ENCODE data around the gene KCNT2. TPM values are rescaled to one million over a fixed set of nuclear protein-coding genes. Genes with fewer than 3 reads are reported as not detected.
A peak's percentile ranks its signal among the peaks of the same experiment; 100 is the strongest.

Gene KCNT2
- total RNA-seq, 1 donor from 2014 or later, result 6.0 TPM

DNA sequence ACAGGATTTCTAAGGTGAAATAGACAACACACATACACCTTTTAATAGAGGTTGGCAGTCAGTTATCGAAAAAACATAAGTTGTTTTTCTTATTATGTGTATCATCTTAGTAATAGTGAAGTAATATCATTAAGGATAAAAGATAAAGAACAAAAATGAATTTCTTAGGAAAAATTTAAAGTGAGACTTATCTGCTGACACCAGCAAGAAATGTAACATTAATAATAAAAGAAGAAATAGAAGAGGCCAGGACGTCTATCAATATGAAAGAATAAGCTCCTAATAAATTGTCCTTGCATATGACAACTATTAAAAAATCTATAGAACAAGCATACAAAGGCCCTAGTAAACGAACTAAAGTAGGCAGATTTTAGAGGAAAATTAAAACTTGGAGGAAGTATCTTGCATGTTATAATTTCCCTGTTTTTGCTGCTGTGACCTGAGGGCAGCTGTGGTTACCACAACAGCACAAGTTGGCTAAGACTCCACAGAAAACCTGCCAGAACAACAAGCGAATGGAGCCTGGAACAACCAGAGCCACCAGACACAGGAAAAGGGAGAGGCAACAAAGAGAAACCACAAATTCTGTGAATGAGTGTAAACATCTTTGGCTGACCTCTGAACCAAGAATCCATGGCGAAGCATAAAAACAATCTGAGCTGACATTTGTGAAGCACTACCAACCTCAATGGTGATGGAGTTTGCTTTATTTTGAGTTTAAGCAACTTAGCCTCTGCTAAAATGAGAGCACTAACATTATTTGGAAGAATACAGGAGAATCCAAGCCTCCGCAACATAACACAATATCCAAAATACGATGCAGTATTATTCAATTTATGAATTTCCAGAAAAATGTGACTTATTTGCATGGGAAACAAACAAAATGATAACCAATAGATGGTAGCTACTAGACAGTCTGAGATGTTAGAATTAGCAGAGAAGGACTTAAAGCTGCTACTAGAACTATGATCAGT is 207.5 kb downstream of the KCNT2 start:
- peak; percentile 64 for DNase-seq (ENCODE audit: low spot score)

DNA sequence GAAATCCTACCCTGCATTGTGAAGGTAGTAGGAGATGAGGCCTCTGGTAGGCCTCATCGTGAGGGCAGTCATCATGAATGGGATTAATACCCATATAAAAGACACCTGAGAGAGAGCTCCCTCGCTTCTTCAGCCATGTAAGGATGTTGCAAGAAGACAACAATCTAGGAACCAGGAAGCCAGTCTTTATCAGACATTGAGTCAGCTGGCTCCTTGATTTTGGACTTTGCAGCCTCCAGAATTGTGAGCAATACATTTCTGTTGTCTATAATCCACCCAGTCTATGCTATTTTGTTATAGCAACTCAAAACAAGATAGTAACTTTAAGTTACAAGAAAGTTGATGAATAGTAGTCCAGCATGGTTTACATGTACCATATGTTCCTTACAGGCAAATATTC is 208.5 kb downstream of the KCNT2 start:
- DNase-seq (ENCODE audit: low spot score), result no peak

DNA sequence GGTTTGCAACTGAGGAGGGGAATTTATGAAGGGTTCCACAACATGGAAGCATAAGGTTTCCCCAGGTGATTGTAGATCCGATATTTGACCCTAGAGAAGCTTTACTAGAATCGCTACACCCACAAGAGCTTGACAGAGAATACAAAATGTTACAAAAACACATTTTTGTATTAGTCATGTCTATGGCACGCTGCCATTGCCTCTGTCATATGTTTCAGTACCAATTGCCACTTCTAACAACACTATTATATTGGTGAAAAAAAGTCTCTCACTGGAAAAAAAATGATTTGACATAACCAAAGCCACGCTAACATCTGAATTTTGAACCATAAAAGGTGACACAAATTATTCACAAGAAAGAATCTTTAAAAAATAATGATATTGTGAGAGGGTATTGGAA is 214.5 kb downstream of the KCNT2 start:
- DNase-seq (ENCODE audit: low spot score), result no peak

DNA sequence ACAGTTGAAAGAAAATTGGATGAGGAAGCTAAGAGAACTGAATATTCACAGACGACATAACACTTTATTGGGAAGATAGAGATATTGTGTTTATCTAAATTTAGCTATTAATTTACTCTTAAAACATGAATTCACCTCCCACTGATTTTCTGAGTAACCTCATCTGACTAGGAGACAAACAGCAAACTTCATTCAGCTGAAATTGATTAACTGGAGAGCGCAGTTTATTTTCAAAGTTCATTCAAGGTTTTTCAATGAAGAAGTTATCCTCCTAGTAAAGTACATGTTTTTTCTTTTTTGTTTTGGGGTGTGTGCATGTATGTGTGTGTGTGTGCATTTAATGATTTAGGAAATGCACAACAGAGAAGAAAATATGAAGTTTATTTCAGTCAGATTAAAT is 215.0 kb downstream of the KCNT2 start:
- no peak for DNase-seq (ENCODE audit: low spot score)

DNA sequence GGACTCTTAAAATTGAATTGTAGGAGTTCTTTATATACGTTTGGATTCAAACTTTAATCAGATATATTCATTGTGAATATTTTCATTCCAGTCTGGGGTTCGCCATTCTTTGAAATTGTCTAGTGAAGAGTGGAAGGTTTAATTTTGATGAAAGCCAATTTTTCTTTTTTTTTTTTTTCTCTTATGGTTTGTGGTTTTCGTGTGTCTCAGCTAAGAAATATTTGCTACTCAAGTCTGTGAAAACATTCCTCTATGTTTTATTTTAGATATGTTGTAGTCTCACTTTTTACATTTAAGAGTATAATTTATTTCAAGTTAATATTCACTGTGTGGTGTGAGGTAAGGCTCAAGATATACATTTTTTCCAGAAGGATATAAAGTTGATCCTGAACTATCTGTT is 220.5 kb downstream of the KCNT2 start:
- no peak for DNase-seq (ENCODE audit: low spot score)

DNA sequence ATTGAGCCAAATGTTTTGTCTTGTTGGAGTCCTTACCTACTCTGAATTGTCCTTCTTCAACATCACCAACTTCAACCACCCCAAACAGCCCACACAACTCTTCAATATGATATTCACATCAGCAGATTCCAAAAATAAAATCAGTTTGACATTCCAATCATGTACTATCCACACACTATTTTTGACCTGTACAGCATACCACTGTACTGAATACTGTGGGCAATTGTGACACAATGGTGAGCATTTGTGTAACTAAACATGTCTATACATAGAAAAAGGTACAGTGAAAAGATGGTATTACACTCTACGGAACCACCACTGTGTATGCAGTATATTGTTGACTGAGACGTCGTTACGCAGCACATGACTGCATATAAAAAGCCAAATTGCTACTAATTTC is 223.1 kb downstream of the KCNT2 start:
- no peak for DNase-seq (ENCODE audit: low spot score)

DNA sequence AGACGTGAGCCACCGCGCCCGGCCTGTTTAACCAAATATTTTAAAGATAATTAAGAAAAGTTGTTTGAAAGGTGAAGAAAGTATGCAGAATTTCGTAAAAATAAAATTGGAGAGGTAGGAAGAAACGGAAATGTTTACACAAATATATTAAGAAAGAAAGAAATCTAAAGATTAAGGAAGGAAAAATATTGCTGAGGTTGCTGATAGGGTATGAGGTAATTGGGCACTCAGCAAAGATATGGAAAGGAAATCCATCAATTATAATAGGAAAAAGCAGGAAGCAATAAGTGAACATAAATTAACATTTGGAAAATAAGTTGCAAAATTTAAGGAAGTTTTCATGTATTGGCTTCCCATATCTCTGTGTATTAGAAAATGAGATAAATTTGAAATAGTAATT is 225.9 kb downstream of the KCNT2 start:
- no peak for DNase-seq (ENCODE audit: low spot score)

DNA sequence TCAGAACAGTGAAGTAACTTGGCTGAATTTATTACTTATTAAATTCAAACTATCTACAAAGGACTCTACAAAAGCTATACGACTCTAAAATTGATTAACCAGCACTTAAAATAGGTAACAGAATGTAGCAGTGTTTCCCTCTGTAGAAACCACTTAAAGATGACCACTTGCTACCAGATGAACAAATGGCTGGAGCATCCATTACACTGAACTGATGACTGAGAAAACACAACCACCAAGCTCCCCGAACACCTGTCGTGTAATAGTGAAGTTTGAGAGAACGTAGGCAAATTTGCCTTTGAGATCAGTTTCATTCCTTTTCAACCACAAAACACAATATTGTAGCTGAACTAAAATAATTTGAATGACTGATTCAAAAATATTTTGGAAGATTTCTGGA is 226.7 kb downstream of the KCNT2 start:
- no peak for DNase-seq (ENCODE audit: low spot score)

DNA sequence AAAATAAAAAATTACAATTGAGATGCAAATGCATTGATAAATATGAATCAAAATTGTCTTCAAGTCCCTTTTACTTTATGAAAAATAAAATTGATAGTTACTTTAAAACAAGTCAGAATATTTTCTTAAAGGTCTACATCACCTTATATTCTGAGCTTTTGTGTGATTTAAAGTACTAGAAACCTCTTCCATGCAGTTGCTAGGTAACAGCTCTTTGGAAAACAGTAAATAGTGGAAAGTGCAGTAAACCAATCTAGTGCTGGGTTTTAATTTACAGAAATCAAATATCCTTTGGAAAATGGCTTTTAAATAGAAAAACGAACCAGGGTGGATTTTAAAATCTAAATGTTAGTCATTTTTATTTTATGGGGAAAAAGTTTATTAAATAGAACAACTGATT is 227.9 kb downstream of the KCNT2 start:
- DNase-seq (ENCODE audit: low spot score), result no peak

DNA sequence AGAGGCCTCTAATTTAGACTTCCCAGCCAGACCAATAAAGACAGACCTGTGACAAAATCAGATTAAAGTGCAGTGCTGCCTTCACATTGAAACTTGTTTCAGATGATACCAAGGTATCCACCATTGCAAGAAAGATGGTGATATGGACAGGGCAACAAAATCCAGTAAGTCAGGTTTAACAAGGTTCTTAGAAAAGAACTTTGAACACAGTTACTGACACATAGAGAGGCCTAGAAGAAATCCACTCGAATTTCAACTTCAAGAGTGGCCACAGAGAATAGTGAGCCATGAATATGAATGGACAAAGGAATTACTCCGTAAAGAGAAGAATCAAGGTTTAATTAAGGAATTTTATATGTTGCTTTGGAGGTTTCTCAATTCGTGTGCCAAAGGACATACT is 230.4 kb downstream of the KCNT2 start:
- DNase-seq (ENCODE audit: low spot score), result no peak

DNA sequence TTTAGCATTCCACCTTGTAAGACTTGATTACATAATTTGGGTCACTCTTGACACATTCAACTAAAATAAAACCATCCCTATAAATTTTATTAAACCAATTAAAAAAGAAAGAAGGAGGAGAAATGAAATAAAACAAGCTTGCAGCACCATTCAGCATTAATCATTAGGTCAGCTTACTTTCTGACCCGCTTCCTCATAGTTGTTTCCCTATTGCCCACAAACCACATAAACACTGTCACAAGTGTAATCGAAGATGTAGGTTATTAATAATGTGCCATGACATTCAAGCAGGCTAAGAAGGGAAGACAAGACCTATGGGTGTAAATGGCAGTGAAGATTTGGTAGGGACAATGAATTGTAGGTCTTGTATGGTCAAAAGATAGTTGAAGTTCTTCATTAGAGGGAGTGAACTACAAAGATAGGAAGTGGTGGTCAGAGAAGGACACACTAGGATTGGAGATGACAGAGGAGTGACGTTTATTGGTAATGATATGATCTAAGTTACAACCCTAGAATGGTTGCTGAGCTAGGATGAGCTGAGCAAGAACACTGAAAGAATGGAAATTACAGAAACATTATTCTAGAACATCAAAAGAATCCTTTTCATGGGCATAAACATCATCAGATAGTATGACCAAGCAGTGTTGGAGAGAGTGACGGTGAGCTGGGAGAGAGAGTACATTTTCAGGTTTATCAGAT is 231.5 kb downstream of the KCNT2 start:
- DNase-seq (ENCODE audit: low spot score), result no peak

DNA sequence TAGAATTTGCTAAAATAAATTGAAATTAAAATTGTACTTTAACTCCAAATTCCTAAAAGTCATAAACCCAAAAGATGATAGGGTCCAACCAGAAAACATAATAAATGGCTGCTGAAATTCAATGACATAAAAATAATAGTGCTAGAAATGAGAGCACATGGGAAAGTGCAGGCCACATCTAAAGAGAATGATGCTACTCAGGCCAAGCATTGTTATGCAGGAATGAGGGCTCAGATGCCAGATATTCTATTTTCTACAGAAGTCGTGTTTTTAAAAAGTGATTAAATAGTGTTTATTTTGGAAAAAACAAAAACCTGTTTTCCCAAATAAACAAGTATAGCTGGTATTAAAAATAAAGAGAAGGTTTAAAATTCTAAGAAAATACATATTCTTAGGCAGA is 234.4 kb downstream of the KCNT2 start:
- no peak for DNase-seq (ENCODE audit: low spot score)

DNA sequence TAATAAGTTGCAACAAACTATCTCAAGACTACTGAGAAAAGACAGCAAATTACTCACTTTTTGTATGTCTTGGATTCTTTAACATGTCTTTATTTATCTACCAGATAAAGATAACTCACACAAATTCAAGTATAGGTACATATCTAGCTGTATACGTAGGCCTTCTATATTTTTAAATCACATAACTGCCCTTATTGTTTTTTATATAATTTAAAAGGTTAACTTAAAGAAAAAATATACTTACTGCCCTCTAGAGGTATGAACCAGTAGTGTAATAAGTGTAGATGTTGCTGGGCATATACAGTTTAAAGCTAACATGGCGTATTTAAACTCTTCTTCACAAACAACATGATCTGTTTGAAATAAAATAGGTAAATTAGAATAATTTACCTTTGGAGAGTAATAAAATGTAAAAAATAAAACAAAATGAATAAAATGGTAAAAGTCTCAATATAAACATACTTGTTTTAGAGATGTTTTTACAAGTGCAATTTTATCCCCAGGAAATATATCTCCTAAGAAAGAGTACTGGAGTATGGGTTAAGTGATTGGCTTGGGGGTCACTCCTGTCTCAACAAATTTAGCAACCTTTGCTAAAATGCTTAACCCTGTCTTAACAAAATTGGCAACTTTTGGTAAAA is 235.2 kb downstream of the KCNT2 start:
- no peak for DNase-seq (ENCODE audit: low spot score)

DNA sequence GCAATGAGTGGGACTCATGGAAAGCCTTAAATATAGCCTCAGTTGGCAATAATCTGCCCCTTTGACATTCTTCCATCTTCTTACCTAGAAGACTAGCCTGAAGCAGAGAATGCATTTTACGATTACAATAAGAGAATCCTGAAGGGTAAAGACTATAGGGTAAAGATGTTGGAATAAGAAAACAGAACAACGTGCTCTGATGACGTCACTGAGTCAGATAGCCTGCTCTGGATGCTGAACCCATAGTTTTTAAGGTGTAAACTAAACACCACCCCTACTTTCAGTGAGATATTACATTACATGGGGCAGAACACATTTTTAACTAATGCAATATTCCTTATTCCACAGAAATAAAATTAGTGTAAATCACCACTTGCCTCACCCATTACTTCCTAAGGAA is 240.4 kb downstream of the KCNT2 start:
- no peak for DNase-seq (ENCODE audit: low spot score)

DNA sequence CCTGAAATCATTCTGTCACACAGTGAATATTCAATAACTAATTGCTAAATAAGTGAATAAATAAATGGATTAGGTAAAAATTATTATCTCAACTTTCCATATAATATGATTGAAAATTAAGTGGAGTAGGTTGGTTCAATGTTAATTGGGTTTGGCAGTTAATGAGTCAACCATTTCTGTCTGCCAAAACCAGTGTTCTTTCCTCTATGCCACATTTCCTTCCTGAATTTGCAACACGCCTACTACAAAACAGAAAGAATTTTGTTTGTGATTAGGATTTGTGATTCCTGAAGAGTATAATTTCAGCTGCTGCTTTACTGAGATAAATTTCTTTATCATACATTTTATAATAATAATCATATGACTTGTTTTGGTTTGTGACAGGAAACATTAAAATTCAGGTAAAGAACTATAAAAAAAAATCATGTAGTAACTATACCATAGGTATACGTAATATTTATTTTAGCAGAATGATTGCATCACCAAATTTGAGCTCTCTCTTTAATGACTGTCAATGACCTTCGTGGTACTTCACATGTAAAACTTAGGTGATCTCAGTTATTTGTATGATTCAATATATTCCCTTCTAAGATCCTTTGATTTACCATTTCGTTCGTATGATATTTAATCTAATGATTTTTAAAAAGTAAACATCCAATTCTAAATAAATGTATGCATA is 241.3 kb downstream of the KCNT2 start:
- no peak for DNase-seq (ENCODE audit: low spot score)

DNA sequence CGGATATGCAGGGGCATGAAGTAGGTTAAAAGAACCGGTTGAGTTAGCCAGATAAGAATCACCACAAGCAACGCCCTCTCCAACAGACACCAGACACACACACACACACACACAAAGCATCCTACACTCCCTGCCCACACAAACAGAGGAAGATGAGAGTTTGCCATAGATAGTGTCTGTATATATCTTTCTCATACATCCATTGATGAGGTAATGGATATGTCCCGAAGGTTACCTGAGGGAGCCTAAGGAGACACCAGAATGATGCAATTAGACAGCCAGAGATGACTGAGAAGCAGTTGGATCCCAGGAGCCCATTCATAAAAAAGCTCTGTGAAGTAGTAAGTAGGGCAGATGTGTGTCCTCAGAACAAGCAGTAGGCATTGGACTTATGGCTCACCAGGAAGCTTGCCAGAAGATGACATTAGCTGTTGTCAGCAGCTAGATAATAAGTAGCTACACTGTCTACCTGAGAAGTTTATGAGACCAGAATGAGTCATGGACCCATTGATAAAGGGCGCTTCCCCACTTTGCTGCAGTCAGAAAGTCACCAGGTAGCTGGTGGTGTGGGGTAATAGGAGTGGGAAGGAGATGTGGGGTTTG is 247.0 kb downstream of the KCNT2 start:
- DNase-seq (ENCODE audit: low spot score), result peak; percentile 21

DNA sequence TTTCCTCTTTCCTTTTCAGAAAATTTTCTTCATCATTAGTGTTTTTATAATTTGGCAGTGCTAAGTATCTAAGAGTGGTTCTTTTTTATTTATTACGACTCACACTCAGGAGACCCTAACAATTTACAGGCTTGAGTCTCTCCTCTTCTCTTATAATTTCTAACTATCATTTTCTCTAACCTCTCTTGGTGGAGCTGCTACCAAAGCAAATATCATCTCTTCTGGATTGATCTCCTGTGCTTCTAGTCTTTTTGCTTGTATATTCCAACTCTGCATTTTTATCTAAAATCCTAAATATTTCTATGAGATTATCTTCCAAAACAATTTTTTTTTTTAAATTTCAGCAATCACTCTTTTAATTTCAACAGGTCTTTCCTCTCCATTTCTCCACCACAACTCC is 250.3 kb downstream of the KCNT2 start:
- DNase-seq (ENCODE audit: low spot score), result no peak

DNA sequence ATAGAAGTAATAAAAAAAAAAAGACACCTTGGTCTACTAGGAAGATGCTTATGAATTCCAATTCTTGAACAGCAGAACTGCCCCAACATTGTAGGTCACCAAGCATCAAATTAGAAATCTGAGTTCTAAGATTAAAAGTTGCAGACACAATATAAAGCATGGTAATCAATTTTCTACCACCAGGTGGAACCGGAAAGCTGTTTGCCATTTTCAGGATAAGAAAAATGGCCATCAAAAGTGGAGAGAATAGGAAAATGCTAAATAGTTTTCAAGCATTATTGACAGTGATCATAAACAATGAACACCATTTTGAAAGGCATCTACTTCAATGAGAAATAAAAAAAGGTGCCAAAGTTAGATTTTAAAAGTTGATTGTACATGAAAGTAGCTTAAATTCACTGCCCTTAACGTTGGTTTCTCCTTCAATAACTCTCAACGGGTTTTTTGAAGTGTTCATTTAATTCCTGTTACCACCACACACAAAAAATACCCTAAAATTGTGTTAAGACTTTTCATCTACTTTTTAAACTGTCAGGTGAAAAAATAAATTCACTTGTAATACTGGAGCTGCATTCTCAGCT is 252.9 kb downstream of the KCNT2 start:
- no peak for DNase-seq (ENCODE audit: low spot score)

DNA sequence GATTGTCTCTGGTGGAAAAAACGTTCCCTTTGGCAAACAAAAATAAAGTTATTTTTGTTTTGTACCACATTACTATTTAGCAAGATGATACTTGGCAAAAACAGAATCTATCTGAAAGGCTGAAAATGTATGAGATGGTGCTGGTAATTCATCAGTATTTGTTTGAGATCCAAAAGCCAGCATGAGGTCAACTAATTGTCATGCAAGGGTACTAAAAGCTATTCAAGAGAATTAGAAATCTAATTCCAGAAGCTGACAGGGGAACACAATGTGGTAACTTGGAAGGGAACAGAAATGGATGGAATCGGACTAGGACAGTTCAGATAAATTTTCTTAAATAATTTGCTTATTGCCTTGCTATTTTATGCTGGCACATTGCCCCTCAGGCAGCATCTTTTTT is 263.8 kb downstream of the KCNT2 start:
- DNase-seq (ENCODE audit: low spot score), result no peak

DNA sequence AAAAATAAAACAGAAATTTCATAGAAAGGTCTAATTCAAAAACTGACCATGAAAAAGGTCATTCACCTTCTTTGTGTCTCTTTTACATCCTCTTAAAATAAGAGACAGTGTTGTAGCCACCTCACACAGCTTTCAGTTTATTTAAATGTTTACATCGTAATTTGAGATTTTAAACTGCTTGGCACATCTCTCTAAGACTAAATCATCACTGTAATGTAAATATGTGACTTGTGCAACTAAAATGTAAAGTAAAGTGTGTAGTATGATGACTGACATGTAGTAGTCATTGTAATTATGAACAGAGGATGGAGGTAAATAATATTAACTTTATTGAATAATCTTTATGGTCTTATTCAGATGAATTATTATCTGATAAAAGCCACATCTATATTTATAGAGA is 283.9 kb downstream of the KCNT2 start:
- DNase-seq (ENCODE audit: low spot score), result no peak

DNA sequence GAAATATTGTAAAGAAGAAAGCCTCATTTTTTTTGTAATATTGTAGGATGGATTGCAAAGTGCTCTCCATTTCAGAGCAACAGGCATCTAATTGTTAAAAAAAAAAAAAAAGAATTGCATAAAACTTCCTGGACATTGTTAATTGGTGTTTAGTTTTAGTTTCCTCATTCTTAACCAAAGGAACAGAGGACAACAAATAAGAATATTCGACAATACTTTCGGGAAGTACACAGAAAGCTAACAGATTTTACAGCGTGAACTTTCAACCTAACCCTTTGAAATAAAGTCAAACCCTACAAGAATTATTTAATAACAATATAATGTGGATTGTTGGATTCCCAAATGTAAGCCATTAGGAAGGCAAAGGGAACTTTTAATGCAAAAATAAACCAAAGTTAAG is 284.4 kb downstream of the KCNT2 start:
- no peak for DNase-seq (ENCODE audit: low spot score)
